OCI-LY7 (cell line): ENCODE results near the gene RMND1. TPM values are rescaled to one million over a fixed set of nuclear protein-coding genes. Genes with fewer than 3 reads are reported as not detected.

Experiments used
- BruUV-seq: library from RNA; stranded (reverse); fragments of 400-500 nt; replicated peaks from 2 replicates; lab custom pipeline; 2021; lab: Mats Ljungman, UMichigan
- CTCF ChIA-PET: fragments of 300-600 bp; sonication (Branson Sonifier 250); formaldehyde crosslinking; loops from one replicate; lab custom pipeline; 2022; ENCODE audit warnings: antibody characterized with exemption; ENCODE audit not compliant: unreplicated experiment; lab: Charles Lee
- POLR2A ChIA-PET: fragments of 300-600 bp; sonication (Branson Sonifier 250); formaldehyde crosslinking; loops from one replicate; lab custom pipeline; 2022; ENCODE audit warnings: antibody characterized with exemption; lab: Charles Lee
- DNase-seq: peaks from one replicate; pipeline ENCODE4 v3.0.0-alpha.2; 2015; ENCODE audit warnings: low spot score
- H2AFZ ChIP-seq: fragments of 200-600 bp; sonication (generic), shearing (Covaris generic); 2 replicates; pipeline ENCODE4 v1.6.1; 2014; ENCODE audit warnings: mild to moderate bottlenecking, antibody characterized with exemption, low read length, moderate library complexity
- H3K27ac ChIP-seq: fragments of 200-600 bp; sonication (generic); 2 replicates; pipeline ENCODE4 v1.5.1; 2014; ENCODE audit warnings: mixed run types, low read depth, mild to moderate bottlenecking, moderate library complexity, low read length, inconsistent platforms; ENCODE audit not compliant: poor library complexity, severe bottlenecking
- H3K36me3 ChIP-seq: fragments of 200-600 bp; sonication (generic); 2 replicates; pipeline ENCODE4 v1.6.1; 2014; ENCODE audit warnings: mild to moderate bottlenecking, antibody characterized with exemption, low read length, moderate library complexity, mixed read lengths; ENCODE audit not compliant: insufficient read depth
- H3K4me1 ChIP-seq: fragments of 200-600 bp; sonication (generic); 2 replicates; pipeline ENCODE4 v1.5.1; 2014; ENCODE audit warnings: mild to moderate bottlenecking, low read length; ENCODE audit not compliant: insufficient read depth, poor library complexity, severe bottlenecking
- H3K4me2 ChIP-seq: fragments of 200-600 bp; sonication (generic); 2 replicates; pipeline ENCODE4 v1.6.1; 2014; ENCODE audit warnings: mild to moderate bottlenecking, low read length
- H3K4me3 ChIP-seq: fragments of 200-600 bp; sonication (generic); 2 replicates; pipeline ENCODE4 v1.5.1; 2014; ENCODE audit warnings: mild to moderate bottlenecking, low read depth, low read length; ENCODE audit not compliant: poor library complexity, severe bottlenecking
- H3K79me2 ChIP-seq: fragments of 200-600 bp; sonication (generic); 2 replicates; pipeline ENCODE4 v1.6.1; 2016; ENCODE audit warnings: low read depth, mild to moderate bottlenecking, low read length, moderate library complexity, mixed read lengths; ENCODE audit not compliant: insufficient read depth
- H3K9me2 ChIP-seq: fragments of 200-600 bp; sonication (generic); 2 replicates; pipeline ENCODE4 v1.6.1; 2016; ENCODE audit warnings: mild to moderate bottlenecking, low read length, mixed read lengths; ENCODE audit not compliant: insufficient read depth
- H3K9me3 ChIP-seq: fragments of 200-600 bp; sonication (generic); 2 replicates; pipeline ENCODE4 v1.6.1; 2014; ENCODE audit warnings: mild to moderate bottlenecking, mixed run types, low read length, mixed read lengths
- H4K20me1 ChIP-seq: fragments of 200-600 bp; sonication (generic); 2 replicates; pipeline ENCODE4 v1.6.1; 2014; ENCODE audit warnings: mild to moderate bottlenecking, antibody characterized with exemption, low read length, moderate library complexity, mixed read lengths; ENCODE audit not compliant: insufficient read depth
- CTCF ChIP-seq: fragments of 200-600 bp; sonication (generic); conservative IDR thresholded peaks from 2 replicates; pipeline ENCODE4 v1.5.1; 2014; ENCODE audit warnings: mild to moderate bottlenecking, antibody characterized with exemption, low read length, moderate library complexity, mixed read lengths
- EZH2phosphoT487 ChIP-seq: fragments of 200-600 bp; sonication (generic); IDR thresholded peaks from 2 replicates; pipeline ENCODE4 v1.6.1; 2018; ENCODE audit warnings: low read depth, borderline replicate concordance, mild to moderate bottlenecking, mixed run types, antibody characterized with exemption, low read length, moderate library complexity, mixed read lengths
- intact Hi-C: fragments of 100-400 bp; cut with micrococcal nuclease; formaldehyde crosslinking; loops from one replicate; pipeline ENCODE4 v1.10.0; 2022; ENCODE audit not compliant: unreplicated experiment
- total RNA-seq, 2 experiments: library from RNA; depleted of rRNA in 1 of 2; stranded (reverse); fragments of >200 nt in 1 of 2; shearing (Covaris generic) in 1 of 2; gene quantifications; 2 replicates each; pipeline ENCODE4 v1.2.3, GENCODE V29; 2014 to 2022

Gene RMND1
- total RNA-seq, 2 experiments from 2014 or later: 21.2 to 22.3 TPM

- DNase-seq: no peak
- Histone ChIP-seq H4K20me1 (0 out of 2 replicates have a peak, but pooled peaks cover 2% of the 10 kb centered on the region), H3K4me3 (no peak overlapping the region), H3K4me1 (peaks cover 6% of the 10 kb centered on the region), H3K9me2 (no peaks in the 10 kb centered on the region), H3K27ac (no peak overlapping the region), H3K79me2 (peaks cover 36% of the 10 kb centered on the region), H3K9me3 (no peaks in the 10 kb centered on the region), H3K36me3 (peaks cover 70% of the 10 kb centered on the region), H3K4me2 (no peak overlapping the region), H2AFZ (no peak overlapping the region)
- ChIA-PET CTCF (no interaction called here), POLR2A (interaction anchor here (2.1 kb wide), 1 partner anchor 23 kb away, joined by 7 read pairs; no protein-coding TSS in a partner anchor)
- BruUV-seq: no TSS peak
- no peak for TF ChIP-seq CTCF
- TF ChIP-seq EZH2phosphoT487: no peak
- intact Hi-C loops: no loop called here
Measured at GRCh38 chr6:151436300-151436699, 15.6 kb downstream of the RMND1 start.

DNA sequence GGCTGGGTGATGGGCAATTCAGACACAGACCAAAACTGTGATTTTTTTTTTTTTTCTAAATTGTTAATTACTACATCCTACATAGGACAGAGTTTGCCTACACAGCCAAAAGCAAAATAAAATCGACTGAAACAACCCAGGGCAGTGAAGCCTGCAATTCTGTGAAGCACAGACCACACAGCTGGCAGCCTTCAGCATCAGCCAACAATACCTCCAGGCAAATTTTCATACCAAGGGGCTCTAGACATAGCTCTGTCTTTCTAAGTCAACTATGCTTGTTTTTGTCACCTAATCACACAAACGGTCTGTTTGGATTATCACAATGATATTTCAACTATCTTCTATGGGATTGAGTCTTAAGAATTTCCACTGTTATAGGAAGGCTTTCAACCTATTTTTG, 17.6 kb downstream of the RMND1 start:
- peaks cover 6% of the 10 kb centered on the region for H3K4me1 ChIP-seq
- TF ChIP-seq CTCF: no peak
- TF ChIP-seq EZH2phosphoT487: no peak
- H3K4me3 ChIP-seq: no peak overlapping the region
- H3K27ac ChIP-seq: no peak overlapping the region
- POLR2A ChIA-PET: interaction anchor here (0.6 to 2.1 kb wide), 8 partner anchors 9 to 425 kb away, joined by 3 to 10 read pairs (median 3); partner anchors contain the start of gene RMND1
- no peak overlapping the region for H2AFZ ChIP-seq
- H3K9me2 ChIP-seq: no peaks in the 10 kb centered on the region
- DNase-seq: peak; percentile 50
- no peaks in the 10 kb centered on the region for H4K20me1 ChIP-seq
- intact Hi-C loops: no loop called here
- no peaks in the 10 kb centered on the region for H3K9me3 ChIP-seq
- CTCF ChIA-PET: no interaction called here
- H3K36me3 ChIP-seq: peaks cover 74% of the 10 kb centered on the region
- H3K4me2 ChIP-seq: no peak overlapping the region
- no TSS peak for BruUV-seq
- peaks cover 22% of the 10 kb centered on the region; the same call in 1 of the 2 replicates for H3K79me2 ChIP-seq

DNA sequence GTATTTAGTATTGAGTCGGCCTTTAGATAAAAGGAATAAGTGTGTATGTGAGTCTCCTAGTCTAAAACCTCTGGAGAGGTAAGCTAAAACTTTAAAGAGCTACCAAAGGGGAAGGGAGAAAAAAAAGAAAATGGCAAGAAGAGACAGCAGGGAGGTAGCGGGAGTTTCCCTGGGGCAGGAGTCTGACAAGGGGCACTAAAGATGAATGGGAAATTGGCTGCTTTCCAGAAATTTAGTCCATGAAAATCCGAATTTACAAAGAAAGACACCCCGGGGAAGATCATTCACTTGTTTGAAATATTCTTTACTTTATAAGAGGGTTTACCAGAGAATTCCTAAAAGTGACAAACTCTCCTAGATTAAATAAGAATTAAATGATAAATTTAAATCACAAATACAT, 19.3 kb downstream of the RMND1 start:
- Histone ChIP-seq H3K79me2 (peaks cover 11% of the 10 kb centered on the region; the same call in 1 of the 2 replicates), H2AFZ (no peak overlapping the region), H3K36me3 (peaks cover 77% of the 10 kb centered on the region), H3K9me2 (no peaks in the 10 kb centered on the region), H3K27ac (no peak overlapping the region), H4K20me1 (no peaks in the 10 kb centered on the region), H3K4me3 (no peak overlapping the region), H3K4me1 (peaks cover 6% of the 10 kb centered on the region), H3K4me2 (no peak overlapping the region), H3K9me3 (no peaks in the 10 kb centered on the region)
- CTCF ChIA-PET: no interaction called here
- DNase-seq: no peak
- no peak for TF ChIP-seq CTCF
- TF ChIP-seq EZH2phosphoT487: no peak
- no TSS peak for BruUV-seq
- intact Hi-C loops: no loop called here
- POLR2A ChIA-PET: interaction anchor here (2.1 kb wide), 1 partner anchor 19 kb away, joined by 10 read pairs; the partner anchor contains the start of gene RMND1
